Natural killer cell treated with Interleukin-12 subunit alpha and Interleukin-12 subunit beta and Interleukin-15 and Interleukin-18, amount 100 ng/mL, for 72 hours (primary cell): ENCODE results near the gene KCNMA1. TPM values are rescaled to one million over a fixed set of nuclear protein-coding genes. Genes with fewer than 3 reads are reported as not detected.
"Not testable (repeated sequence)": the region's sequence is repeated elsewhere in the genome, so short reads cannot be mapped to it uniquely, and the experiment has no call there.

Experiments used
- ATAC-seq, 2 donors: fragments of 150-1000 bp; cut with Tn5 transposase in 1 of 2; sonication (Bioruptor Pico), chemical (Tn5 transposase) in 1 of 2; 2 replicates each; pipeline ENCODE4 v1.10.0; 2021
- DNase-seq: peaks from one replicate; pipeline ENCODE4 v3.0.0; 2022; ENCODE audit warnings: low spot score
- H3K27ac Mint-ChIP-seq, 2 donors: 1 replicate in 1 of 2; 2 replicates in 1 of 2; pipeline ENCODE4 v1.8.0; 2022; ENCODE audit warnings: mixed read lengths in 2 of 2, mild to moderate bottlenecking in 1 of 2, moderate library complexity in 1 of 2
- H3K27me3 Mint-ChIP-seq, 2 donors: 1 replicate in 1 of 2; 2 replicates in 1 of 2; pipeline ENCODE4 v1.8.0; 2022; ENCODE audit warnings: mixed read lengths in 2 of 2
- H3K36me3 Mint-ChIP-seq: one replicate; pipeline ENCODE4 v1.8.0; 2022; ENCODE audit warnings: mixed read lengths
- H3K4me1 Mint-ChIP-seq, 2 donors: 1 replicate in 1 of 2; 2 replicates in 1 of 2; pipeline ENCODE4 v1.8.0; 2022; ENCODE audit warnings: low read depth in 2 of 2, mixed read lengths in 2 of 2, mild to moderate bottlenecking in 1 of 2
- H3K4me3 Mint-ChIP-seq: one replicate; pipeline ENCODE4 v1.8.0; 2022; ENCODE audit warnings: mixed read lengths
- H3K9me3 Mint-ChIP-seq: 2 replicates; pipeline ENCODE4 v1.8.0; 2022; ENCODE audit warnings: mixed read lengths
- total RNA-seq, 2 donors: library from RNA; stranded (reverse); gene quantifications; one replicate each; pipeline ENCODE4 v1.2.3, GENCODE V29; 2022

The KCNMA1 gene
- total RNA-seq, result 1 to 10 TPM in 1 of 2 donors, not detected in 1; 2.8 TPM

- ATAC-seq, result peak in 1 of 2 donors; percentile 5
- no peak for DNase-seq
- H3K36me3 Mint-ChIP-seq, result no peaks in the 10 kb centered on the region
Measured at GRCh38 chr10:77637532-77638320, at the start of gene KCNMA1. KCNMA1 (minus strand) TSS chr10:77637808.

GRCh38 chr10:77686650-77687417, 49.2 kb upstream of the KCNMA1 start:
- ATAC-seq, result no peak

More at GRCh38 chr10:77637532-77638320, at the start of gene KCNMA1:
- Mint-ChIP-seq H3K4me1 (peaks cover 0 to 3% of the 10 kb centered on the region in 2 donors), H3K27ac (no peak within 1 kb of the TSS), H3K9me3 (no peaks in the 10 kb centered on the region), H3K27me3 (peaks cover 62 to 77% of the 10 kb centered on the region in 2 donors), H3K4me3 (no peak within 1 kb of the TSS)

GRCh38 chr10:77686096-77686495, 48.5 kb upstream of the KCNMA1 start:
- DNase-seq, result no peak
- ATAC-seq, result no peak
- Mint-ChIP-seq H3K4me1 (no peaks in the 10 kb centered on the region), H3K27me3 (peaks cover 28 to 40% of the 10 kb centered on the region in 2 donors), H3K9me3 (no peaks in the 10 kb centered on the region), H3K27ac (no peak overlapping the region), H3K4me3 (no peak overlapping the region), H3K36me3 (no peaks in the 10 kb centered on the region)

More at GRCh38 chr10:77686650-77687417, 49.2 kb upstream of the KCNMA1 start:
- no peak overlapping the region for H3K4me3 Mint-ChIP-seq
- H3K27ac Mint-ChIP-seq, result no peak overlapping the region
- no peak for DNase-seq
- peaks cover 28 to 44% of the 10 kb centered on the region in 2 donors for H3K27me3 Mint-ChIP-seq
- H3K9me3 Mint-ChIP-seq, result no peaks in the 10 kb centered on the region
- H3K36me3 Mint-ChIP-seq, result no peaks in the 10 kb centered on the region
- no peaks in the 10 kb centered on the region for H3K4me1 Mint-ChIP-seq

- H3K4me1 Mint-ChIP-seq, result no peaks in the 10 kb centered on the region
- no peak overlapping the region for H3K27ac Mint-ChIP-seq
- H3K36me3 Mint-ChIP-seq, result no peaks in the 10 kb centered on the region
- no peak overlapping the region for H3K4me3 Mint-ChIP-seq
- ATAC-seq (no peak), DNase-seq (no peak)
- H3K9me3 Mint-ChIP-seq, result no peaks in the 10 kb centered on the region
- H3K27me3 Mint-ChIP-seq, result peaks cover 28 to 39% of the 10 kb centered on the region in 2 donors
Measured at GRCh38 chr10:77685432-77685831, 47.8 kb upstream of the KCNMA1 start.

GRCh38 chr10:77683088-77683432, 45.5 kb upstream of the KCNMA1 start:
- ATAC-seq, H3K36me3 Mint-ChIP-seq, H3K4me1 Mint-ChIP-seq, H3K9me3 Mint-ChIP-seq, DNase-seq, H3K4me3 Mint-ChIP-seq, H3K27ac Mint-ChIP-seq: not testable (repeated sequence)
- H3K27me3 Mint-ChIP-seq, result peaks cover 29 to 35% of the 10 kb centered on the region in 2 donors

GRCh38 chr10:77682393-77683087, 44.9 kb upstream of the KCNMA1 start:
- Mint-ChIP-seq H3K4me1 (no peaks in the 10 kb centered on the region), H3K4me3 (no peak overlapping the region), H3K27ac (no peak overlapping the region), H3K27me3 (peaks cover 30 to 35% of the 10 kb centered on the region in 2 donors), H3K36me3 (no peaks in the 10 kb centered on the region), H3K9me3 (no peaks in the 10 kb centered on the region)
- ATAC-seq (no peak), DNase-seq (no peak)

- ATAC-seq (no peak), DNase-seq (no peak)
- H3K27ac Mint-ChIP-seq, result no peak overlapping the region
- no peaks in the 10 kb centered on the region for H3K9me3 Mint-ChIP-seq
- no peaks in the 10 kb centered on the region for H3K4me1 Mint-ChIP-seq
- H3K4me3 Mint-ChIP-seq, result no peak overlapping the region
- H3K27me3 Mint-ChIP-seq, result peaks cover 23 to 29% of the 10 kb centered on the region in 2 donors
- H3K36me3 Mint-ChIP-seq, result no peaks in the 10 kb centered on the region
Measured at GRCh38 chr10:77681839-77682238, 44.2 kb upstream of the KCNMA1 start.

GRCh38 chr10:77680811-77681210, 43.2 kb upstream of the KCNMA1 start:
- H3K9me3 Mint-ChIP-seq, result no peaks in the 10 kb centered on the region
- no peak overlapping the region for H3K4me3 Mint-ChIP-seq
- no peak for DNase-seq
- H3K4me1 Mint-ChIP-seq, result no peaks in the 10 kb centered on the region
- no peak overlapping the region for H3K27ac Mint-ChIP-seq
- ATAC-seq, result no peak
- no peaks in the 10 kb centered on the region for H3K36me3 Mint-ChIP-seq
- H3K27me3 Mint-ChIP-seq, result peaks cover 20 to 29% of the 10 kb centered on the region in 2 donors

GRCh38 chr10:77680065-77680464, 42.5 kb upstream of the KCNMA1 start:
- Mint-ChIP-seq H3K27me3 (peaks cover 20 to 25% of the 10 kb centered on the region in 2 donors), H3K27ac (no peak overlapping the region), H3K4me3 (no peak overlapping the region), H3K36me3 (no peaks in the 10 kb centered on the region), H3K9me3 (no peaks in the 10 kb centered on the region), H3K4me1 (no peaks in the 10 kb centered on the region)
- DNase-seq, result no peak
- ATAC-seq, result no peak

GRCh38 chr10:77679217-77679616, 41.6 kb upstream of the KCNMA1 start:
- H3K9me3 Mint-ChIP-seq, result no peaks in the 10 kb centered on the region
- H3K27ac Mint-ChIP-seq, result no peak overlapping the region
- no peaks in the 10 kb centered on the region for H3K4me1 Mint-ChIP-seq
- peaks cover 20 to 22% of the 10 kb centered on the region in 2 donors for H3K27me3 Mint-ChIP-seq
- H3K36me3 Mint-ChIP-seq, result no peaks in the 10 kb centered on the region
- H3K4me3 Mint-ChIP-seq, result no peak overlapping the region
- ATAC-seq, result no peak
- DNase-seq, result no peak

GRCh38 chr10:77678146-77678545, 40.5 kb upstream of the KCNMA1 start:
- ATAC-seq, result no peak
- Mint-ChIP-seq H3K27me3 (peaks cover 18 to 20% of the 10 kb centered on the region in 2 donors), H3K36me3 (no peaks in the 10 kb centered on the region), H3K4me3 (no peak overlapping the region), H3K27ac (no peak overlapping the region), H3K4me1 (peaks cover 9 to 10% of the 10 kb centered on the region in 2 donors), H3K9me3 (no peaks in the 10 kb centered on the region)
- no peak for DNase-seq

- peaks cover 21 to 29% of the 10 kb centered on the region in 2 donors for H3K27me3 Mint-ChIP-seq
- H3K27ac Mint-ChIP-seq, result no peak overlapping the region
- H3K9me3 Mint-ChIP-seq, result no peaks in the 10 kb centered on the region
- H3K4me3 Mint-ChIP-seq, result no peak overlapping the region
- ATAC-seq (no peak), DNase-seq (no peak)
- H3K4me1 Mint-ChIP-seq, result peaks cover 10 to 14% of the 10 kb centered on the region in 2 donors
- H3K36me3 Mint-ChIP-seq, result no peaks in the 10 kb centered on the region
Measured at GRCh38 chr10:77675347-77675746, 37.7 kb upstream of the KCNMA1 start.

- no peaks in the 10 kb centered on the region for H3K9me3 Mint-ChIP-seq
- peaks cover 10 to 14% of the 10 kb centered on the region in 2 donors for H3K4me1 Mint-ChIP-seq
- no peak overlapping the region for H3K4me3 Mint-ChIP-seq
- H3K36me3 Mint-ChIP-seq, result no peaks in the 10 kb centered on the region
- peaks cover 26 to 38% of the 10 kb centered on the region in 2 donors for H3K27me3 Mint-ChIP-seq
- H3K27ac Mint-ChIP-seq, result peak overlapping the region in 1 of 2 donors; percentile 25
- DNase-seq (no peak), ATAC-seq (no peak)
Measured at GRCh38 chr10:77673515-77674140, 36.0 kb upstream of the KCNMA1 start.
